GM23248 (cell line): Measurements from ENCODE around the gene FBXO11. TPM values are rescaled to one million over a fixed set of nuclear protein-coding genes. Genes with fewer than 3 reads are reported as not detected.

Experiments
- DNase-seq: peaks from one replicate; pipeline ENCODE4 v3.0.0-alpha.2; 2015
- H2AFZ ChIP-seq: fragments of 200-600 bp; sonication (generic); 2 replicates; pipeline ENCODE4 v1.6.1; 2016; ENCODE audit warnings: antibody characterized with exemption
- H3F3A ChIP-seq: fragments of 200-600 bp; sonication (generic); 2 replicates; pipeline ENCODE4 v1.6.1; 2016; ENCODE audit warnings: mild to moderate bottlenecking, antibody characterized with exemption, mixed run types; ENCODE audit not compliant: insufficient read depth
- H3K27ac ChIP-seq: fragments of 200-600 bp; sonication (generic); 2 replicates; pipeline ENCODE4 v1.5.1; 2016; ENCODE audit warnings: mild to moderate bottlenecking
- H3K27me3 ChIP-seq: fragments of 200-600 bp; sonication (generic); replicated peaks from 2 replicates; pipeline ENCODE4 v1.6.1; 2016; ENCODE audit warnings: mild to moderate bottlenecking; ENCODE audit not compliant: insufficient read depth
- H3K36me3 ChIP-seq: fragments of 200-600 bp; sonication (generic); 2 replicates; pipeline ENCODE4 v1.6.1; 2016; ENCODE audit warnings: low read depth, mild to moderate bottlenecking
- H3K4me1 ChIP-seq: fragments of 200-600 bp; sonication (generic); 2 replicates; pipeline ENCODE4 v1.6.1; 2016; ENCODE audit warnings: mild to moderate bottlenecking; ENCODE audit not compliant: insufficient read depth
- H3K4me2 ChIP-seq: fragments of 200-600 bp; sonication (generic); one replicate; pipeline ENCODE4 v1.6.1; 2016; ENCODE audit warnings: mild to moderate bottlenecking; ENCODE audit not compliant: unreplicated experiment
- H3K4me3 ChIP-seq: fragments of 200-600 bp; sonication (generic); 2 replicates; pipeline ENCODE4 v1.5.1; 2016; ENCODE audit warnings: mild to moderate bottlenecking
- H3K79me2 ChIP-seq: fragments of 200-600 bp; sonication (generic); 2 replicates; pipeline ENCODE4 v1.6.1; 2016; ENCODE audit warnings: mild to moderate bottlenecking; ENCODE audit not compliant: insufficient read depth
- H3K9ac ChIP-seq: fragments of 200-600 bp; sonication (generic); 2 replicates; pipeline ENCODE4 v1.6.1; 2016; ENCODE audit warnings: mild to moderate bottlenecking
- H3K9me2 ChIP-seq: fragments of 200-600 bp; sonication (generic); 2 replicates; pipeline ENCODE4 v1.6.1; 2016; ENCODE audit warnings: mixed run types, mild to moderate bottlenecking, moderate library complexity; ENCODE audit not compliant: insufficient read depth
- H3K9me3 ChIP-seq: fragments of 200-600 bp; sonication (generic); one replicate; pipeline ENCODE4 v1.6.1; 2017; ENCODE audit warnings: low read depth
- H4K20me1 ChIP-seq: fragments of 200-600 bp; sonication (generic); 2 replicates; pipeline ENCODE4 v1.6.0; 2016; ENCODE audit not compliant: insufficient read depth
- EZH2 ChIP-seq: fragments of 200-600 bp; sonication (generic); IDR thresholded peaks from 2 replicates; pipeline ENCODE4 v1.6.1; 2018; ENCODE audit warnings: antibody characterized with exemption, mild to moderate bottlenecking; ENCODE audit not compliant: insufficient read depth, poor library complexity, severe bottlenecking
- EZH2phosphoT487 ChIP-seq: fragments of 200-600 bp; sonication (generic); IDR thresholded peaks from 2 replicates; pipeline ENCODE4 v1.6.1; 2018; ENCODE audit warnings: antibody characterized with exemption, moderate library complexity, mild to moderate bottlenecking, low read depth; ENCODE audit not compliant: insufficient read depth
- WGBS, 2 experiments: methylation state at CpG; one replicate each; pipeline ENCODE4 v1.1.6; 2015 to 2017; ENCODE audit warnings: low lambda C conversion rate in 2 of 2, low coverage in 1 of 2; ENCODE audit errors: missing lambda C conversion rate in 2 of 2; 5-methylcytosine and 5-hydroxymethylcytosine counted together
- in situ Hi-C: fragments of 300-500 bp; cut with MboI; formaldehyde crosslinking; loops from 2 replicates; pipeline ENCODE4 v1.15.0; 2020
- polyA plus RNA-seq: library from polyadenylated mRNA; unstranded; fragments of >200 nt; fragmentation: Nextera tagmentation; extraction: Ambion mirVana; gene quantifications from 2 replicates; pipeline ENCODE4 v1.2.1, GENCODE V29; 2016
- small RNA-seq: library from RNA; depleted of rRNA; stranded (forward); fragments of <200 nt; gene quantifications from one replicate; pipeline ENCODE3, GENCODE V24; 2014; ENCODE audit warnings: low read depth, low replicate concordance
- total RNA-seq: library from RNA; depleted of rRNA; stranded (reverse); fragments of >200 nt; shearing (Covaris generic); gene quantifications from 2 replicates; pipeline ENCODE4 v1.2.3, GENCODE V29; 2014; rRNA removed

Gene FBXO11
- total and polyA plus RNA-seq, 2 experiments from 2014 or later = 15.7 to 25.8 TPM

DNA sequence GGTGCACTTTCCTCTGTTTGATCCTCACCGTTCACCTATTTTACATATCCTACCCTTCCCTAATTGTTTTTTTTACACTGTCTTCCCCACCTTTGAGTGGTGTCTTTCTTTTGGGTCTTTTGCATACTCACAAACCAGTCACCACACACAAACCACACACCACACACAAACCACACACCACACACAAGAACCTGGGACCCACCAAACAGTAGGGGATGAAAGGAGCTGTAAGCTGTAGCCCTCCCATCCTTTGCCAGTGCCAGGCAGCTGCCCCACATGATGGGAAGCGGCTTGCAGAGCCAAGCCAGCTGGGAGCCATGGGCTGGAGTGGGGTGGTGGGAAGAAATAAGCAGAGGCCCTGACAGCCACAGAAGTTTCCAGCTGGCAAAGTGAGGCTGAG is 162.2 kb downstream of the FBXO11 start:
- Histone ChIP-seq H3K4me3 (no peak overlapping the region), H4K20me1 (no peaks in the 10 kb centered on the region), H3K9ac (no peak overlapping the region), H3K79me2 (no peaks in the 10 kb centered on the region), H3F3A (no peaks in the 10 kb centered on the region), H3K9me2 (no peaks in the 10 kb centered on the region), H3K36me3 (no peaks in the 10 kb centered on the region), H3K27me3 (peaks cover 29% of the 10 kb centered on the region), H3K27ac (no peak overlapping the region), H3K4me1 (no peaks in the 10 kb centered on the region), H2AFZ (no peak overlapping the region), H3K4me2 (no peak overlapping the region), H3K9me3 (no peaks in the 10 kb centered on the region)
- no peak for DNase-seq
- WGBS, 2 experiments = 46 to 53% methylated on average over 2 of the region's 2 CpGs
- in situ Hi-C loops = no loop called here
- TF ChIP-seq EZH2phosphoT487 (no peak), EZH2 (no peak)

DNA sequence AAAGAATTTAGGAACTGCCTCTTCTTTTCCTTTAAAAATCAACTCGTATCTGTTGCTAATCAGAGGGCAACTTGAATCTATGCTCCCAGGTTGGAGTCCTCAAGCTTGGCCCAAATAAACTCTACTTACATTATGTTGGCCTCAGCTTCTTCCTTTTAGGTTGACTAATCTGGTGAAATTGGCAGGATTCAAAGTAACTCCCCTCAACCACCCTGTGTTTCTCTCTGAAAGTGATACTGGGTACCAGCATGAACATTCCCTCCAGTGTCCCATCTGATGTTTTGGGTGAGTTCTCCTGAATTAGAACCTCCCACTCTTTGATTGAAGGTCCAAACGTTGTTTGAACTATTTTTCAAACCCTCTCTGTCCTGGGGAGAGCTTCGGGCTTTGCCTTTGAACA is 164.7 kb downstream of the FBXO11 start:
- no peak for DNase-seq
- H3F3A ChIP-seq = no peaks in the 10 kb centered on the region
- no peaks in the 10 kb centered on the region for H3K36me3 ChIP-seq
- 23 to 27% methylated on average over 3 of the region's 3 CpGs for WGBS, 2 experiments
- H2AFZ ChIP-seq = no peak overlapping the region
- no peaks in the 10 kb centered on the region for H3K4me1 ChIP-seq
- no peak overlapping the region for H3K9ac ChIP-seq
- in situ Hi-C loops = no loop called here
- no peaks in the 10 kb centered on the region for H3K9me2 ChIP-seq
- H3K79me2 ChIP-seq = no peaks in the 10 kb centered on the region
- TF ChIP-seq EZH2 = no peak
- TF ChIP-seq EZH2phosphoT487 = no peak
- H3K27me3 ChIP-seq = peaks cover 33% of the 10 kb centered on the region
- H3K9me3 ChIP-seq = no peaks in the 10 kb centered on the region
- H3K27ac ChIP-seq = no peak overlapping the region
- H3K4me3 ChIP-seq = no peak overlapping the region
- H3K4me2 ChIP-seq = no peak overlapping the region
- no peaks in the 10 kb centered on the region for H4K20me1 ChIP-seq

DNA sequence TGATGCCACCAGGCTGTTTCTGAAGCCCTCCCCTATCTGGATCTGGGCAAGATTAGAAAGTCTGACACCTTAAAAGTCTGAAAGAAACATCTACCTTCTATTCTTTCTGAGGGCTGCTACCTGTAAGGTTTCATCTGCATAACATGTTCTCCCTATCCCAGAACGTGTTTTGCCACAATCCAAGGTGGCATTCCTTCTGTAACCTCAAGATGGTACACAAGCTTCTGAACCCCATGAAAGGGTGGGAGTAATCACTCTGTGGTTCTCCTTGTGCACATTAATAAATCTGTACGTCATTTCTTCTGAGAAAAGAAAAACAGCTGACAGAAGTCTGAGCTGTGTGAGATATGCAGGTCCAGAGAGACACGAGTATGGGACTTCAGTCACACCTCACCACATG is 165.2 kb downstream of the FBXO11 start:
- in situ Hi-C loops = no loop called here
- no peak for DNase-seq
- H3K27ac ChIP-seq = no peak overlapping the region
- H2AFZ ChIP-seq = no peak overlapping the region
- H3K9me2 ChIP-seq = no peaks in the 10 kb centered on the region
- no peaks in the 10 kb centered on the region for H3K4me1 ChIP-seq
- H3K9me3 ChIP-seq = no peaks in the 10 kb centered on the region
- H3K27me3 ChIP-seq = peaks cover 33% of the 10 kb centered on the region
- H3F3A ChIP-seq = no peaks in the 10 kb centered on the region
- no peaks in the 10 kb centered on the region for H3K36me3 ChIP-seq
- WGBS, 2 experiments = 16 to 19% methylated on average over 3 of the region's 3 CpGs
- no peaks in the 10 kb centered on the region for H4K20me1 ChIP-seq
- TF ChIP-seq EZH2 (no peak), EZH2phosphoT487 (no peak)
- no peak overlapping the region for H3K4me2 ChIP-seq
- no peaks in the 10 kb centered on the region for H3K79me2 ChIP-seq
- no peak overlapping the region for H3K4me3 ChIP-seq
- no peak overlapping the region for H3K9ac ChIP-seq

Small RNAs within 50 kb of the gene (small RNA-seq; reads per million reads assigned to genes)
- not detected for gene RF00026
- not detected for gene RPL36AP15

Other genes starting within 250 kb of the FBXO11 start
- 44.9 and 57.8 TPM in 2 replicates for gene MSH6, start 123.4 kb downstream of the FBXO11 start, total RNA-seq
- 35.1 and 43.3 TPM in 2 replicates for gene MSH6, start 123.4 kb downstream of the FBXO11 start, polyA plus RNA-seq